Right lobe of liver (tissue), 4 donors: Measurements from ENCODE around the gene EXOSC6.
"Not testable (repeated sequence)": the region's sequence is repeated elsewhere in the genome, so short reads cannot be mapped to it uniquely, and the experiment has no call there.

Experiments used
- CTCF ChIP-seq, 4 donors: fragments of 200-600 bp in 3 of 4; fragments of 450-650 bp in 1 of 4; IDR thresholded peaks; one replicate each; pipeline versions ENCODE4 v1.5.1 to v1.8.0; 2016 to 2022; ENCODE audit warnings: antibody characterized with exemption in 4 of 4, mild to moderate bottlenecking in 2 of 4
- POLR2A ChIP-seq: fragments of 450-650 bp; IDR thresholded peaks from one replicate; pipeline ENCODE4 v1.6.1; 2017; ENCODE audit warnings: antibody characterized with exemption, mild to moderate bottlenecking
- donor health status: DM: no; HTN: no; CAD: no.
- donor health status: DM: no; HTN: no; CAD: no.
- donor health status: DM: no; HTN: yes; CAD: no.

- TF ChIP-seq POLR2A; CTCF (IDR thresholded peaks at IDR 0.05): not testable (repeated sequence)
These were observed 19.9 kb downstream of the EXOSC6 start for GRCh38 chr16:70231831-70232230.
